SK-N-SH treated with all-trans-retinoic acid at 6 μM for 48 hours (cell line): ENCODE measurements around the gene CEND1.
A peak's percentile ranks its signal among the peaks of the same experiment; 100 is the strongest.

Source experiments
- ATAC-seq: fragments of 200-7000 bp; cut with Tn5 transposase; 3 replicates; pipeline ENCODE4 v1.9.1; 2020; ENCODE audit warnings: mild to moderate bottlenecking, moderate library complexity
- ARNTL ChIP-seq: fragments of 450-650 bp; formaldehyde crosslinking; IDR thresholded peaks from 2 replicates; pipeline ENCODE4 v1.5.0; 2020; ENCODE audit warnings: low read depth, mild to moderate bottlenecking, moderate library complexity, borderline replicate concordance
- BACH2 ChIP-seq: fragments of 250-450 bp; sonication (Bioruptor Pico); IDR thresholded peaks from 2 replicates; pipeline ENCODE4 v1.9.0; 2021; ENCODE audit warnings: mild to moderate bottlenecking, borderline replicate concordance
- CSRNP3 ChIP-seq: fragments of 250-450 bp; sonication (Bioruptor Pico); IDR thresholded peaks from 2 replicates; pipeline ENCODE4 v1.5.1; 2021; ENCODE audit warnings: mild to moderate bottlenecking, moderate library complexity
- ESRRG ChIP-seq: fragments of 250-450 bp; sonication (Bioruptor Pico); IDR thresholded peaks from 2 replicates; pipeline ENCODE4 v1.6.1; 2021; ENCODE audit warnings: mild to moderate bottlenecking
- GLIS3 ChIP-seq: fragments of 250-450 bp; sonication (Bioruptor Pico); IDR thresholded peaks from 2 replicates; pipeline ENCODE4 v1.5.0; 2020; ENCODE audit warnings: mild to moderate bottlenecking, moderate library complexity
- ISL1 ChIP-seq: fragments of 250-450 bp; sonication (Bioruptor Pico); IDR thresholded peaks from 2 replicates; pipeline ENCODE4 v2.1.2; 2022; ENCODE audit warnings: mild to moderate bottlenecking, moderate library complexity
- OSR1 ChIP-seq: fragments of 250-450 bp; sonication (Bioruptor Pico); IDR thresholded peaks from 2 replicates; pipeline ENCODE4 v1.8.0; 2022; ENCODE audit warnings: moderate library complexity, mild to moderate bottlenecking, inconsistent platforms
- PPARA ChIP-seq: fragments of 250-450 bp; sonication (Bioruptor Pico); IDR thresholded peaks from 2 replicates; pipeline ENCODE4 v1.5.0; 2020; ENCODE audit warnings: mild to moderate bottlenecking, borderline replicate concordance
- RARB ChIP-seq: fragments of 250-450 bp; sonication (Bioruptor Pico); IDR thresholded peaks from 2 replicates; pipeline ENCODE4 v1.8.0; 2021; ENCODE audit warnings: mild to moderate bottlenecking, moderate library complexity
- SNAI2 ChIP-seq: fragments of 250-450 bp; sonication (Bioruptor Pico); IDR thresholded peaks from 2 replicates; pipeline ENCODE4 v1.5.0; 2020; ENCODE audit warnings: mild to moderate bottlenecking, moderate library complexity
- TCF4 ChIP-seq: fragments of 250-450 bp; sonication (Bioruptor Pico); IDR thresholded peaks from 2 replicates; pipeline ENCODE4 v1.8.0; 2021; ENCODE audit warnings: mild to moderate bottlenecking, moderate library complexity, borderline replicate concordance
- TOX ChIP-seq: fragments of 250-450 bp; sonication (Bioruptor Pico); IDR thresholded peaks from 2 replicates; pipeline ENCODE4 v1.8.0; 2021; ENCODE audit warnings: mild to moderate bottlenecking, moderate library complexity, borderline replicate concordance
- TSHZ2 ChIP-seq: fragments of 250-450 bp; sonication (Bioruptor Pico); IDR thresholded peaks from 2 replicates; pipeline ENCODE4 v1.5.0; 2020; ENCODE audit warnings: mild to moderate bottlenecking, moderate library complexity
- ZFP3 ChIP-seq: fragments of 250-450 bp; sonication (Bioruptor Pico); IDR thresholded peaks from 2 replicates; pipeline ENCODE4 v1.5.0; 2020; ENCODE audit warnings: mild to moderate bottlenecking, moderate library complexity
- ZFP30 ChIP-seq: fragments of 450-650 bp; formaldehyde crosslinking; IDR thresholded peaks from 2 replicates; pipeline ENCODE4 v1.5.0; 2022; ENCODE audit warnings: mild to moderate bottlenecking, moderate library complexity
- ZNF70 ChIP-seq: fragments of 450-650 bp; formaldehyde crosslinking; IDR thresholded peaks from 2 replicates; pipeline ENCODE4 v1.5.0; 2020; ENCODE audit warnings: mild to moderate bottlenecking, moderate library complexity
- ZNF8 ChIP-seq: fragments of 450-650 bp; formaldehyde crosslinking; IDR thresholded peaks from 2 replicates; pipeline ENCODE4 v1.5.0; 2020; ENCODE audit warnings: mild to moderate bottlenecking, moderate library complexity
- TF ChIP-seq, protein P1 (sequence below): fragments of 250-450 bp; sonication (Bioruptor Pico); IDR thresholded peaks from 2 replicates; pipeline ENCODE4 v1.5.1; 2020; ENCODE audit warnings: low read depth, mild to moderate bottlenecking, moderate library complexity
- TF ChIP-seq, protein P2 (sequence below): fragments of 250-450 bp; sonication (Bioruptor Pico); IDR thresholded peaks from 2 replicates; pipeline ENCODE4 v1.8.0; 2021; ENCODE audit warnings: low read depth, mild to moderate bottlenecking, moderate library complexity, borderline replicate concordance

Gene CEND1

DNA sequence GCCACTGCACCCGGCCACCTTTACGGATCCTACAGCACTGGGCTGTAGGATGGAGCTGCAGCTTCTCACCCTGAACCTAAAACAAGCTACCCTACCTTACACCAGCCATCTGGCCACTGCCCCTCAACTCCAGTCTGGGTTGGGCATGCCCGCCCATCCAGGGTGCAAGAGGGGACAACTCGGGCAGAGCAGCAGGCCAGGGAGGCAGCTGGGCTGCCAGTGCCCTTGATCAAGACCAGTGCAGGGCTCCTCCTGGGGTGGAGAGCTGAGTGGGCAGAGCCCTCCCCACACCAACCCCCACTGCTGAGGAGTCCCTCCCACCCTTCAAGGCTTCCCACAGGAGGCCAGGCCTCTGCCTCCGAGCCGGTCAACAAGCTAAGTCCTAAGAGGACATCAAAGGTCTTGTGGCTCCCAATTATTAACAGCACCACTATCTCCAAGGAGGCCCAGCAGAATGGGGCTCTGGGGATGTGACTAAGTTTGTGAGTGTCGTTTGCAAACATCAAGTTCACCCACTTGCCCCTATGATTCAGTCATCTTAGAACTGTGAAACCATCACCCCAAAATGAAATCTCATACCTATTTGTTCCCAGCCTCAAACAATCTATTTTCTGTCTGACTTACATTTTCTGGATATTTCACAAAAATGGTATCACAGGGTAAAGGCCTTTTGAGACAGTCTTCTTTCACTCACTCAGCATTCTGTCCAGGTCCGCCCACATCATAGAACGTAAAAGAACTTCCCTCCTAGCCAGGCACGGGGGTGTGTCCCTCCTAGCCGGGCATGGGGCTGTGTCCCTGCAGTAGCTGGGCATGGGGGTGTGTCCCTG, 23.6 kb downstream of the CEND1 start:
- no peak for ATAC-seq

DNA sequence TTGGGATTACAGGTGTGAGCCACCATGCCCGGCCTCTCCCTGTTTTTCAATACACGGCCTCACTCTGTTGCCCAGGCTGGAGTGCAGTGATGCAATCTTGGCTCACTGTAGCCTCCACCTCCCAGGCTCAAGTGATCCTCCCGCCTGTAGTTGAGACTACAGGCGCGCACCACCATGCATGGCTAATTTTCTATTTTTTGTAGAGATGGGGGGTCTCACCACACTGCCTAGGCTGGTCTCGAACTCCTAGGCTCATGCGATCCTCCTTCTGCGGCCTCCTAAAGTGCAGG, 24.1 kb downstream of the CEND1 start:
- no peak for TF ChIP-seq ZFP30 (CRISPR knock-in tag)
- TF ChIP-seq, protein P1, sequence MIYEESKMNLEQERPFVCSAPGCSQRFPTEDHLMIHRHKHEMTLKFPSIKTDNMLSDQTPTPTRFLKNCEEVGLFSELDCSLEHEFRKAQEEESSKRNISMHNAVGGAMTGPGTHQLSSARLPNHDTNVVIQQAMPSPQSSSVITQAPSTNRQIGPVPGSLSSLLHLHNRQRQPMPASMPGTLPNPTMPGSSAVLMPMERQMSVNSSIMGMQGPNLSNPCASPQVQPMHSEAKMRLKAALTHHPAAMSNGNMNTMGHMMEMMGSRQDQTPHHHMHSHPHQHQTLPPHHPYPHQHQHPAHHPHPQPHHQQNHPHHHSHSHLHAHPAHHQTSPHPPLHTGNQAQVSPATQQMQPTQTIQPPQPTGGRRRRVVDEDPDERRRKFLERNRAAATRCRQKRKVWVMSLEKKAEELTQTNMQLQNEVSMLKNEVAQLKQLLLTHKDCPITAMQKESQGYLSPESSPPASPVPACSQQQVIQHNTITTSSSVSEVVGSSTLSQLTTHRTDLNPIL (CRISPR knock-in tag): no peak
- TF ChIP-seq ZNF8 (CRISPR knock-in tag): no peak
- ATAC-seq: no peak

More for the DNA sequence above, 23.6 kb downstream of the CEND1 start:
- no peak for TF ChIP-seq ZNF8 (CRISPR knock-in tag)
- TF ChIP-seq OSR1 (CRISPR knock-in tag): no peak
- TF ChIP-seq ESRRG (CRISPR knock-in tag): no peak
- no peak for TF ChIP-seq TCF4 (CRISPR knock-in tag)
- no peak for TF ChIP-seq CSRNP3 (CRISPR knock-in tag)
- TF ChIP-seq BACH2 (CRISPR knock-in tag): no peak
- TF ChIP-seq SNAI2 (CRISPR knock-in tag): no peak

DNA sequence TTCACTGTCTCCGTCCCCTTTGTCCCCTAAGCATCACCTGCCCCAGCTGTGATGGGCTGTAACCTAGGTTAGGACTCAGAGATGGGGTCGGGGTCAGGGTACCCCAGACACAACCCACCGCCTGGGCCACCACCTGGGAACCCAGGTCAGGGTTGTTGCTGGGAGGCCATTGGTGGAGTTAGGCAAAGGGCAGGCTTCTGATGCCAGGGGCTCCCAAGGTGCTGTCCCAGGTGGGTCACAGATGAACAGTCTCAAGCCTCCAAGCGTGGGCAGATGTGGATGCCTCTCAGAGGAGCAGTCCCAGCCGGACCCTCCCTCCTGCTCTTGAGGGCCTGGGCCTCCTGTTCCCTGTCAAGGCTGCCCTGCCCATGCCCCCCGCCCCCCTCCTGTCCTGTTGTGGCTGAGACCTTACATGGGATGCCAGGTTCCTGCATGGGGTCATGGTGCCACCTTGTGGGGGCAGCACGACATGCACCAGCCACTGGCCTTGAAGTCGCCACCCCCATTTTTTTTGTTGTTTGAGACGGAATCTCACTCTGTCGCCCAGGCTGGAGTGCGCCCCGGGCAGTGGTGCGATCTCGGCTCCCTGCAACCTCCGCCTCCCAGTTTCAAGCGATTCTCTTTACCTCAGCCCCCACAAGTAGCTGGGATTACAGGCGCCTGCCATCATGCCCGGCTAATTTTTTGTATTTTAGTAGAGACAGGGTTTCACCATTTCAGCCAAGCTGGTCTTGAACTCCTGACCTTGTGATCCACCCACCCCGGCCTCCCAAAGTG, 24.7 kb downstream of the CEND1 start:
- ATAC-seq: peak; percentile 65
- TF ChIP-seq GLIS3 (CRISPR knock-in tag): no peak
- TF ChIP-seq ZFP3 (CRISPR knock-in tag): no peak
- no peak for TF ChIP-seq ZFP30 (CRISPR knock-in tag)
- TF ChIP-seq TSHZ2 (CRISPR knock-in tag): no peak
- TF ChIP-seq, protein P2, sequence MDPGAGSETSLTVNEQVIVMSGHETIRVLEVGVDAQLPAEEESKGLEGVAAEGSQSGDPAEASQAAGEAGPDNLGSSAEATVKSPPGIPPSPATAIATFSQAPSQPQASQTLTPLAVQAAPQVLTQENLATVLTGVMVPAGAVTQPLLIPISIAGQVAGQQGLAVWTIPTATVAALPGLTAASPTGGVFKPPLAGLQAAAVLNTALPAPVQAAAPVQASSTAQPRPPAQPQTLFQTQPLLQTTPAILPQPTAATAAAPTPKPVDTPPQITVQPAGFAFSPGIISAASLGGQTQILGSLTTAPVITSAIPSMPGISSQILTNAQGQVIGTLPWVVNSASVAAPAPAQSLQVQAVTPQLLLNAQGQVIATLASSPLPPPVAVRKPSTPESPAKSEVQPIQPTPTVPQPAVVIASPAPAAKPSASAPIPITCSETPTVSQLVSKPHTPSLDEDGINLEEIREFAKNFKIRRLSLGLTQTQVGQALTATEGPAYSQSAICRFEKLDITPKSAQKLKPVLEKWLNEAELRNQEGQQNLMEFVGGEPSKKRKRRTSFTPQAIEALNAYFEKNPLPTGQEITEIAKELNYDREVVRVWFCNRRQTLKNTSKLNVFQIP: no peak
- TF ChIP-seq ARNTL (CRISPR knock-in tag): no peak
- TF ChIP-seq ISL1 (CRISPR knock-in tag): no peak
- TF ChIP-seq, all 23 proteins: peak for 0

DNA sequence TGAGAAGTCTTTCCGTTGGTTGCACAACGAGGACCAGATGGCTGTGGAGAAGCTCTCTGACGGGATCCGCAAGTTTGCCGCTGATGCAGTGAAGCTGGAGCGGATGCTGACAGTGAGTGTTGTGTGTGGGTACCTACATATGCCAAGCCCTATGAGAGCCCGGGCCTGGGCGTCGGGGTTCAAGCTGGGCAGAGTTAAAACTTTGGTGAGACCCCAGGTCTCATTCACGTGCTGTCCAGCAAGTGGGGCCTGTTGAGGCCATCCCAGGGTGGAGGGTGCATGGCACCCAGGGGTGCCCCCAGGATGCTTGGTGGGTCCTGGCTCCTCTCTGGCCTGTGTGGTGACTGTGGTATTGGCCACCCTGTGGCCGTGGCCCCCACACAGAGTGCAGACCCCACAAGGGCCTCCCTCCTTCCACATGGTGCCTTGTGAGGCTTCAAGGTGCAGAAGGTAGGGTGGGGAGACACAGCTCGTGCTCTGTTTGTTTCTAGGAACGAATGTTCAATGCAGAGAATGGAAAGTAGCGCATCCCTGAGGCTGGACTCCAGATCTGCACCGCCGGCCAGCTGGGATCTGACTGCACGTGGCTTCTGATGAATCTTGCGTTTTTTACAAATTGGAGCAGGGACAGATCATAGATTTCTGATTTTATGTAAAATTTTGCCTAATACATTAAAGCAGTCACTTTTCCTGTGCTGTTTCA, 25.4 kb downstream of the CEND1 start:
- no peak; the same call in 2 of the 3 replicates for ATAC-seq
- TF ChIP-seq ESRRG (CRISPR knock-in tag) (no peak), TCF4 (CRISPR knock-in tag) (no peak), TSHZ2 (CRISPR knock-in tag) (no peak), PPARA (CRISPR knock-in tag) (no peak), OSR1 (CRISPR knock-in tag) (no peak), ZFP30 (CRISPR knock-in tag) (no peak), ZNF8 (CRISPR knock-in tag) (no peak), CSRNP3 (CRISPR knock-in tag) (no peak), ZNF70 (CRISPR knock-in tag) (no peak), TOX (CRISPR knock-in tag) (no peak), RARB (CRISPR knock-in tag) (no peak), GLIS3 (CRISPR knock-in tag) (no peak)
- TF ChIP-seq, protein P1 (CRISPR knock-in tag): no peak
